Fibroblast of lung (primary cell): ENCODE results near the gene SNRPA. TPM values are rescaled to one million over a fixed set of nuclear protein-coding genes. Genes with fewer than 3 reads are reported as not detected.

Source experiments
- DNase-seq, 2 donors: peaks; one replicate each; pipeline versions ENCODE4 v3.0.0 to v3.0.0-alpha.2; 2010; ENCODE audit warnings: low read depth in 2 of 2
- H2AFZ ChIP-seq: 2 replicates; pipeline ENCODE4 v1.5.1; 2012; ENCODE audit warnings: low read length, control low read depth, inconsistent platforms
- H3K27ac ChIP-seq: 2 replicates; pipeline ENCODE4 v1.5.1; 2011; ENCODE audit warnings: low read length, control low read depth; ENCODE audit not compliant: insufficient read depth
- H3K27me3 ChIP-seq: 2 replicates; pipeline ENCODE4 v1.5.1; 2011; ENCODE audit warnings: mild to moderate bottlenecking, low read length; ENCODE audit not compliant: control insufficient read depth, insufficient read depth
- H3K36me3 ChIP-seq: 2 replicates; pipeline ENCODE4 v1.5.1; 2011; ENCODE audit warnings: low read length; ENCODE audit not compliant: control insufficient read depth, insufficient read depth
- H3K4me1 ChIP-seq: 2 replicates; pipeline ENCODE4 v1.5.1; 2011; ENCODE audit warnings: low read length; ENCODE audit not compliant: control insufficient read depth, insufficient read depth; ENCODE audit errors: extremely low read depth
- H3K4me2 ChIP-seq: 2 replicates; pipeline ENCODE4 v1.5.1; 2011; ENCODE audit warnings: low read length, control low read depth; ENCODE audit not compliant: insufficient read depth; ENCODE audit errors: extremely low read depth
- H3K4me3 ChIP-seq, 4 experiments: fragments of 200-600 bp in 1 of 4; sonication (generic) in 1 of 4; replicated peaks in 1 of 4; 2 replicates each; pipeline ENCODE4 v1.5.1; 2011 to 2016; ENCODE audit warnings: low read length in 4 of 4, low read depth in 3 of 4, mild to moderate bottlenecking in 3 of 4, control low read depth in 2 of 4, inconsistent platforms in 1 of 4, mixed read lengths in 1 of 4; ENCODE audit not compliant: insufficient read depth in 1 of 4; ENCODE audit errors: control extremely low read depth in 1 of 4
- H3K79me2 ChIP-seq: 2 replicates; pipeline ENCODE4 v1.5.1; 2012; ENCODE audit warnings: mild to moderate bottlenecking, low read length, inconsistent platforms; ENCODE audit not compliant: control insufficient read depth, insufficient read depth
- H3K9ac ChIP-seq: 2 replicates; pipeline ENCODE4 v1.5.1; 2011; ENCODE audit warnings: mild to moderate bottlenecking, low read length, control low read depth; ENCODE audit not compliant: insufficient read depth
- H3K9me3 ChIP-seq: 2 replicates; pipeline ENCODE4 v1.5.1; 2012; ENCODE audit warnings: low read depth, low read length; ENCODE audit not compliant: control insufficient read depth, insufficient read depth
- H4K20me1 ChIP-seq: 2 replicates; pipeline ENCODE4 v1.5.1; 2011; ENCODE audit warnings: low read length; ENCODE audit not compliant: control insufficient read depth, insufficient read depth; ENCODE audit errors: extremely low read depth
- EZH2 ChIP-seq: IDR thresholded peaks from 2 replicates; pipeline ENCODE4 v1.5.1; 2012; ENCODE audit warnings: low read length, control low read depth, mild to moderate bottlenecking; ENCODE audit errors: missing control alignments
- polyA minus RNA-seq: library from RNA; depleted of rRNA, polyadenylated mRNA; stranded (reverse); fragments of >200 nt; gene quantifications from 2 replicates; pipeline ENCODE4 v1.2.3, GENCODE V29; 2011; ENCODE audit warnings: low replicate concordance
- polyA plus RNA-seq, 2 donors: library from polyadenylated mRNA; depleted of rRNA in 1 of 2; stranded (reverse) in 1 of 2; unstranded in 1 of 2; fragments of >200 nt; gene quantifications; 2 replicates each; pipeline ENCODE4 v1.2.1, GENCODE V29; 2011 to 2012; ENCODE audit warnings: missing spikeins in 1 of 2
- total RNA-seq: library from RNA; depleted of rRNA; stranded (reverse); fragments of >200 nt; gene quantifications from 2 replicates; pipeline ENCODE4 v1.2.1, GENCODE V29; 2014
- TF ChIP-seq, protein P1 (sequence below), 2 donors: IDR thresholded peaks in 1 of 2; conservative IDR thresholded peaks in 1 of 2; 1 replicate in 1 of 2; 2 replicates in 1 of 2; pipeline ENCODE4 v1.5.1; 2011 to 2012; ENCODE audit warnings: low read length in 2 of 2, control low read depth in 1 of 2, inconsistent platforms in 1 of 2, low read depth in 1 of 2, mild to moderate bottlenecking in 1 of 2

SNRPA gene
- total RNA-seq (22.1 and 41.9 TPM in 2 replicates), polyA plus RNA-seq (74.4 and 134 TPM in 2 replicates), polyA minus RNA-seq (179 and 323 TPM in 2 replicates)
- 54.5 and 108 TPM in 2 replicates for polyA plus RNA-seq (2012)

DNA sequence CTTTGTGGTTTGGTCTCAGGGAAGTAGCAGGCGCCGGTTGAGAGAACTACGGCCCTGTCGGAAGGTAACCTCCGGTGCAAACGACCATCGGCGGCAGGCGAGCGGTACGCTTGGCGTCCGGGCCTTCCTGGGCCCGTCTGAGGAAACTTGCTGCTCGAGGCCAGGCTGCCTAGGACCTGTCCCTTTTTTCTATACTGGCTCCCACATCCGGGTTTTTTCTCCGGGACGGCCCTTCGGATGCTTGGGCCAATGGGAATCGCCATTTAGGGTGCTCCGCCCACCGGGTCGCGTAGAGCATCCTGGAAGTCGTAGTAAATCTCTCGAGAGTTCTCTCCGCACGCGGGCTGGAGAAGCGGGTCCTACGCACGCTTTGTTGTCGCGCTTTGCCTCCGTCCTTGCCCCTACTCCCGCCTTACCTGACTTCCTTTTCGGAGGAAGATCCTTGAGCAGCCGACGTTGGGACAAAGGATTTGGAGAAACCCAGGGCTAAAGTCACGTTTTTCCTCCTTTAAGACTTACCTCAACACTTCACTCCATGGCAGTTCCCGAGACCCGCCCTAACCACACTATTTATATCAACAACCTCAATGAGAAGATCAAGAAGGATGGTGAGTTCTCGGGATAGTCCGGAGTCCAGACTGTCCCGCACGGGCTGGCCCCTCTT lies at the start of gene SNRPA:
Gene SNRPA, plus strand, starts transcription at position 330 of the 664 bp plus-strand sequence. Its CDS starts 206 bp downstream, at position 536.
- H3K79me2 ChIP-seq = peaks cover 43% of the 10 kb centered on the region
- H3K27me3 ChIP-seq = no peaks in the 10 kb centered on the region
- peak; percentile 96 to 98 for DNase-seq
- H4K20me1 ChIP-seq = no peaks in the 10 kb centered on the region
- peak within 1 kb of the TSS; percentile 84 for H3K27ac ChIP-seq
- H3K4me3 ChIP-seq = peak within 1 kb of the TSS; percentile 70 to 90 (median 77)
- H3K9me3 ChIP-seq = no peaks in the 10 kb centered on the region
- peaks cover 8% of the 10 kb centered on the region for H3K36me3 ChIP-seq
- peak within 1 kb of the TSS; percentile 79 for H2AFZ ChIP-seq
- H3K4me1 ChIP-seq = peaks cover 6% of the 10 kb centered on the region
- H3K9ac ChIP-seq = peak within 1 kb of the TSS; percentile 91
- no peak for TF ChIP-seq EZH2
- TF ChIP-seq, protein P1, sequence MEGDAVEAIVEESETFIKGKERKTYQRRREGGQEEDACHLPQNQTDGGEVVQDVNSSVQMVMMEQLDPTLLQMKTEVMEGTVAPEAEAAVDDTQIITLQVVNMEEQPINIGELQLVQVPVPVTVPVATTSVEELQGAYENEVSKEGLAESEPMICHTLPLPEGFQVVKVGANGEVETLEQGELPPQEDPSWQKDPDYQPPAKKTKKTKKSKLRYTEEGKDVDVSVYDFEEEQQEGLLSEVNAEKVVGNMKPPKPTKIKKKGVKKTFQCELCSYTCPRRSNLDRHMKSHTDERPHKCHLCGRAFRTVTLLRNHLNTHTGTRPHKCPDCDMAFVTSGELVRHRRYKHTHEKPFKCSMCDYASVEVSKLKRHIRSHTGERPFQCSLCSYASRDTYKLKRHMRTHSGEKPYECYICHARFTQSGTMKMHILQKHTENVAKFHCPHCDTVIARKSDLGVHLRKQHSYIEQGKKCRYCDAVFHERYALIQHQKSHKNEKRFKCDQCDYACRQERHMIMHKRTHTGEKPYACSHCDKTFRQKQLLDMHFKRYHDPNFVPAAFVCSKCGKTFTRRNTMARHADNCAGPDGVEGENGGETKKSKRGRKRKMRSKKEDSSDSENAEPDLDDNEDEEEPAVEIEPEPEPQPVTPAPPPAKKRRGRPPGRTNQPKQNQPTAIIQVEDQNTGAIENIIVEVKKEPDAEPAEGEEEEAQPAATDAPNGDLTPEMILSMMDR (conservative IDR thresholded peaks at IDR 0.05 in 1 of 2, IDR thresholded peaks at IDR 0.05 in 1 of 2; ENCODE audit: low read depth in 1 of 2, low read length in 2 of 2) = no peak
- H3K4me2 ChIP-seq = peak within 1 kb of the TSS; percentile 94

DNA sequence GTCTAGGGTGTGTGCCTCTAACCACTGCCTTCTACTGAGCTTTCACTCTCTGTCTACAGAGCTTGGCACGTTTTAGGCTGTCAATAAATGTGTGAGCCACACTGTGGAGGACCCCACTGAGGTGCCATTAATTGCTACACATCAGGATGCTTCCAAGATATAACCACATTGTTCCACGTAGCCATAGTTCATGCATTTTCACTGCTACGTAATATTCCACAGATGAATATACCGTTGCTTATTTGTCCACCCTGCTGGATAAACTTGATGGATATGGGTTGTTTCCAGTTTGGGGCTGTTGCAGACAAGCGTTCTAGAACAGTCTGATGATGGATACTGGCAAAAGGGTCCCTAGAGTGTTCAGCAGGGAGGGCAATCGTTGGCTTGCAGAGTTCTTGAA lies 49.2 kb upstream of the SNRPA start:
- TF ChIP-seq, protein P1 (conservative IDR thresholded peaks at IDR 0.05 in 1 of 2, IDR thresholded peaks at IDR 0.05 in 1 of 2; ENCODE audit: low read depth in 1 of 2, low read length in 2 of 2) = no peak
- no peak for TF ChIP-seq EZH2
- peaks cover 18% of the 10 kb centered on the region for H3K36me3 ChIP-seq
- no peaks in the 10 kb centered on the region for H3K27me3 ChIP-seq
- no peak for DNase-seq
- no peak overlapping the region for H3K27ac ChIP-seq
- no peak overlapping the region for H3K4me3 ChIP-seq
- no peaks in the 10 kb centered on the region for H3K79me2 ChIP-seq
- no peaks in the 10 kb centered on the region for H3K9me3 ChIP-seq
- no peaks in the 10 kb centered on the region for H4K20me1 ChIP-seq
- no peaks in the 10 kb centered on the region for H3K4me1 ChIP-seq
- H3K4me2 ChIP-seq = no peak overlapping the region
- H3K9ac ChIP-seq = no peak overlapping the region
- H2AFZ ChIP-seq = no peak overlapping the region

DNA sequence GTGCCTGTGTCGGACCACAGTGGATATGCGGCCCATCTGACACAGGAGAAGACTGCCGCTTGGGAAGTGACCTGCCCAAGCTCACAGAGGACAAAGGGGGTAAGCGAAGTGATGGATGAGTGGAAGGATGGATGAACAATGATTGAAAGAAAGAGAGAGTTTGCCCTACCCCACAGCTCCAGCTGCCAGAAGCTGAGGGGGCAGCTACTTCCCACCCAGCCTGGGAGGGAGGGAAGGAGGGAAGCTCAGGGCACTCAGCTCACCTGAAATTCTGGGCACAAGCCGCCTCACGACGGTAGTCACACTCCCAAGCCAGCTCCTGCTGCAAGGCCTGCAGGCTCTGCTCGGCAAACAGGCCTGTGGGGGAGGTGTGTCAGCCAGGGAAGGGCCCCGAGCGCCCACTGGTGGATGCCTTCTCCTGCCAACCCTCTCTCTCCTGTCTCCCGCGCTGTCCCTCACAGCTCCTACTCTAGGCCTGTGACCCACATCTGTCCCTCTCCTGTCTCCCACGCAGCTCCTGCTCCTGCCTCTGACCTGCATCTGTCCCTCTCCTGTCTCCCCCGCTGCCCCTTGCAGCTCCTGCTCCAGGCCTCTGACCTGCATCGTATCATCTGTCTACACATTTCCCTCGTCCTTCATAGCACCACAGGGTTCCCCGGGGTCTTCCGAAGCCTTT lies 48.5 kb upstream of the SNRPA start:
- H3K27ac ChIP-seq = no peak overlapping the region
- no peaks in the 10 kb centered on the region for H3K9me3 ChIP-seq
- H3K27me3 ChIP-seq = no peaks in the 10 kb centered on the region
- DNase-seq = peak; percentile 26 to 30
- H3K4me2 ChIP-seq = no peak overlapping the region
- H3K4me3 ChIP-seq = no peak overlapping the region
- no peaks in the 10 kb centered on the region for H4K20me1 ChIP-seq
- no peaks in the 10 kb centered on the region for H3K79me2 ChIP-seq
- no peak overlapping the region for H3K9ac ChIP-seq
- TF ChIP-seq, protein P1 (conservative IDR thresholded peaks at IDR 0.05 in 1 of 2, IDR thresholded peaks at IDR 0.05 in 1 of 2; ENCODE audit: low read depth in 1 of 2, low read length in 2 of 2) = peak; percentile 9 to 56
- TF ChIP-seq EZH2 = no peak
- no peaks in the 10 kb centered on the region for H3K4me1 ChIP-seq
- H3K36me3 ChIP-seq = peaks cover 18% of the 10 kb centered on the region
- H2AFZ ChIP-seq = no peak overlapping the region
